Raji (cell line): ENCODE data around the gene STIP1.

Experiments
- POLR2A ChIP-seq: IDR thresholded peaks from 2 replicates; pipeline ENCODE4 v1.6.1; 2011; ENCODE audit warnings: low read depth, low read length, control low read depth; ENCODE audit not compliant: insufficient read depth

The STIP1 gene

GRCh38 chr11:64151337-64151736 lies 34.6 kb upstream of the STIP1 start:
- no peak for TF ChIP-seq POLR2A

GRCh38 chr11:64152841-64153691 lies 32.9 kb upstream of the STIP1 start:
- TF ChIP-seq POLR2A, result no peak

GRCh38 chr11:64153812-64154211 lies 32.2 kb upstream of the STIP1 start:
- TF ChIP-seq POLR2A, result no peak

GRCh38 chr11:64156235-64157011 lies 29.5 kb upstream of the STIP1 start:
- TF ChIP-seq POLR2A, result no peak

GRCh38 chr11:64157631-64158394 lies 28.2 kb upstream of the STIP1 start:
- no peak for TF ChIP-seq POLR2A

- no peak for TF ChIP-seq POLR2A
Observed at GRCh38 chr11:64161037-64161436, 24.9 kb upstream of the STIP1 start.

- TF ChIP-seq POLR2A, result no peak
Observed at GRCh38 chr11:64163951-64164350, 22.0 kb upstream of the STIP1 start.

GRCh38 chr11:64164392-64165312 lies 21.3 kb upstream of the STIP1 start:
- TF ChIP-seq POLR2A, result no peak

GRCh38 chr11:64165481-64165841 lies 20.5 kb upstream of the STIP1 start:
- no peak for TF ChIP-seq POLR2A

- peak; percentile 63 for TF ChIP-seq POLR2A
Observed at GRCh38 chr11:64165842-64166635, 19.9 kb upstream of the STIP1 start, which contains the start of gene MACROD1. Gene MACROD1, minus strand, starts transcription at chr11:64166113. Its CDS starts 119 bp downstream, at chr11:64165994.

GRCh38 chr11:64170419-64170818 lies 15.6 kb upstream of the STIP1 start:
- no peak for TF ChIP-seq POLR2A

GRCh38 chr11:64173616-64174355 lies 12.2 kb upstream of the STIP1 start:
- no peak for TF ChIP-seq POLR2A

GRCh38 chr11:64176751-64177150 lies 9.2 kb upstream of the STIP1 start:
- TF ChIP-seq POLR2A, result no peak

- 0 out of 2 replicates have a peak, but pooled peaks have one; percentile 5 for TF ChIP-seq POLR2A
Observed at GRCh38 chr11:64178203-64178602, 7.8 kb upstream of the STIP1 start.
